Measurements from ENCODE around the gene CRB1. TPM values are rescaled to one million over a fixed set of nuclear protein-coding genes. Genes with fewer than 3 reads are reported as not detected.

Gene CRB1
- total RNA-seq, 4 donors from 2014 or later, result 0.05 to 0.26 TPM; not detected in 2

GRCh38 chr1:197463142-197463541 is 195.1 kb downstream of the CRB1 start:
- no peak for TF ChIP-seq POLR2A (IDR thresholded peaks at IDR 0.05)
- TF ChIP-seq, protein P1, sequence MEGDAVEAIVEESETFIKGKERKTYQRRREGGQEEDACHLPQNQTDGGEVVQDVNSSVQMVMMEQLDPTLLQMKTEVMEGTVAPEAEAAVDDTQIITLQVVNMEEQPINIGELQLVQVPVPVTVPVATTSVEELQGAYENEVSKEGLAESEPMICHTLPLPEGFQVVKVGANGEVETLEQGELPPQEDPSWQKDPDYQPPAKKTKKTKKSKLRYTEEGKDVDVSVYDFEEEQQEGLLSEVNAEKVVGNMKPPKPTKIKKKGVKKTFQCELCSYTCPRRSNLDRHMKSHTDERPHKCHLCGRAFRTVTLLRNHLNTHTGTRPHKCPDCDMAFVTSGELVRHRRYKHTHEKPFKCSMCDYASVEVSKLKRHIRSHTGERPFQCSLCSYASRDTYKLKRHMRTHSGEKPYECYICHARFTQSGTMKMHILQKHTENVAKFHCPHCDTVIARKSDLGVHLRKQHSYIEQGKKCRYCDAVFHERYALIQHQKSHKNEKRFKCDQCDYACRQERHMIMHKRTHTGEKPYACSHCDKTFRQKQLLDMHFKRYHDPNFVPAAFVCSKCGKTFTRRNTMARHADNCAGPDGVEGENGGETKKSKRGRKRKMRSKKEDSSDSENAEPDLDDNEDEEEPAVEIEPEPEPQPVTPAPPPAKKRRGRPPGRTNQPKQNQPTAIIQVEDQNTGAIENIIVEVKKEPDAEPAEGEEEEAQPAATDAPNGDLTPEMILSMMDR (IDR thresholded peaks at IDR 0.05), result no peak
- intact Hi-C loops (cut with DNase I; ENCODE audit: low total_unique reads), result no loop called here
- DNase-seq (ENCODE audit: low spot score in 2 of 2), result no peak
- no peak overlapping the region for H3K4me3 ChIP-seq (ENCODE audit: low read depth, poor library complexity, severe bottlenecking)

GRCh38 chr1:197464044-197464443 is 196.0 kb downstream of the CRB1 start:
- no peak for DNase-seq (ENCODE audit: low spot score in 2 of 2)
- intact Hi-C loops (cut with DNase I; ENCODE audit: low total_unique reads), result no loop called here
- TF ChIP-seq POLR2A (IDR thresholded peaks at IDR 0.05), result no peak
- WGBS, 2 donors, result 21 to 32% methylated on average over 7 of the region's 7 CpGs
- H3K4me3 ChIP-seq (ENCODE audit: low read depth, poor library complexity, severe bottlenecking), result no peak overlapping the region

- H3K4me3 ChIP-seq (ENCODE audit: low read depth, poor library complexity, severe bottlenecking), result no peak overlapping the region
- intact Hi-C loops (cut with DNase I; ENCODE audit: low total_unique reads), result no loop called here
- no peak for TF ChIP-seq POLR2A (IDR thresholded peaks at IDR 0.05)
- DNase-seq (ENCODE audit: low spot score in 2 of 2), result no peak
- WGBS, 2 donors, result 75 to 84% methylated on average over 3 of the region's 3 CpGs
These were observed 197.7 kb downstream of the CRB1 start for GRCh38 chr1:197465528-197466327.

DNA sequence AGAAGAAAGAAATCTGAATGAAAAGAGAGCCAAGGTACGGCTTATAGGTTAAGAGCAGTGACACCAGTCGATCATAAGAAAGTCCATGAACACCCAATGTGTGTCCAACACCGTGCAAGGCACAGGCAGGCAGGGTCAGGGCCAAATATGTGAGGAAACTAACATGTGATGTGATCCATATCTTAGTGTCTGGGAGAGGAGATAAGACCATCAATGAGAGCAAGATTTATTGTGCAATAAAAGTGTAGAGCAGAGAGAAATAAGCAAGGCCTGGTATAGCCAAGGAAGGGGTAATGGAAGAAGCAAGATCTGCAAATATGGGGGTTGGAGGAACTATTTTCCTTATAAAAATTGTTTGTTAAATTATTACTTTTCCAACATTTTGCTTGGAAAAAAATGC is 198.8 kb downstream of the CRB1 start:
- H3K4me3 ChIP-seq (ENCODE audit: low read depth, poor library complexity, severe bottlenecking), result no peak overlapping the region
- TF ChIP-seq POLR2A (IDR thresholded peaks at IDR 0.05), result no peak
- TF ChIP-seq, protein P1 (IDR thresholded peaks at IDR 0.05), result no peak
- intact Hi-C loops (cut with DNase I; ENCODE audit: low total_unique reads), result no loop called here
- DNase-seq (ENCODE audit: low spot score in 2 of 2), result no peak
- WGBS, 2 donors, result 52 to 56% methylated on average over 3 of the region's 3 CpGs

DNA sequence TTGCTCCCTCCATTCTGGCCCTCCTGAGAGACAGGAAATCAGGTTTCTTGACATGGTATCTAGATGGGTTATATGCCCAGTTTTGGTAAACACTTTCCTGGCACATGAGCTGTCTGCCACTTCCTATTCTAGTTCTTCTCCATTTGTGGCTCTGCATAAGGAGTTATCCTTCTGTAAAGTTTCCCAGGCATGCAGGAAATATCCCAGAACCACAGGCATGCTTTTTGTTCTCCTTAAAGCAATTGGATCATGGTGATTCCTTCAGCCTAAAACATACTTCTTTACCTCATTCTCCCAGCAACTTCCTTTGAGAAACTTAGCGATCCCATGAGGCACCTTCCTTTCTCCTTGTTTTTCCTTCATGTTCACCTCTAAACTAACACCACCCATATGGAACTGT is 199.8 kb downstream of the CRB1 start:
- TF ChIP-seq, protein P1 (IDR thresholded peaks at IDR 0.05), result no peak
- TF ChIP-seq POLR2A (IDR thresholded peaks at IDR 0.05), result no peak
- intact Hi-C loops (cut with DNase I; ENCODE audit: low total_unique reads), result no loop called here
- H3K4me3 ChIP-seq (ENCODE audit: low read depth, poor library complexity, severe bottlenecking), result no peak overlapping the region
- DNase-seq (ENCODE audit: low spot score in 2 of 2), result no peak
- 80 to 92% methylated on average over 1 of the region's 1 CpG for WGBS, 2 donors

GRCh38 chr1:197468543-197469175 is 200.6 kb downstream of the CRB1 start:
- intact Hi-C loops (cut with DNase I; ENCODE audit: low total_unique reads), result no loop called here
- H3K4me3 ChIP-seq (ENCODE audit: low read depth, poor library complexity, severe bottlenecking), result no peak overlapping the region
- WGBS, 2 donors, result 88 to 93% methylated on average over 9 of the region's 9 CpGs
- no peak for DNase-seq (ENCODE audit: low spot score in 2 of 2)
- TF ChIP-seq POLR2A (IDR thresholded peaks at IDR 0.05), result no peak
- TF ChIP-seq, protein P1 (IDR thresholded peaks at IDR 0.05), result no peak
